Activated B cell treated with CpG ODN at 0.5 μM for 24 hours (primary cell): ENCODE results near the gene CDCA4. TPM values are rescaled to one million over a fixed set of nuclear protein-coding genes. Genes with fewer than 3 reads are reported as not detected.

Experiments used
- ATAC-seq: fragments of 200-7000 bp; cut with Tn5 transposase; one replicate; pipeline ENCODE4 v1.10.0; 2021; ENCODE audit warnings: low read depth, mild to moderate bottlenecking, moderate library complexity
- CTCF ChIA-PET: fragments of 350-600 bp; sonication (Branson Sonifier 250); formaldehyde crosslinking; loops from one replicate; lab custom pipeline; 2021; ENCODE audit warnings: antibody characterized with exemption; lab: Charles Lee
- POLR2A ChIA-PET: fragments of 350-600 bp; sonication (Branson Sonifier 250); formaldehyde crosslinking; loops from one replicate; lab custom pipeline; 2021; ENCODE audit warnings: antibody characterized with exemption; lab: Charles Lee
- DNase-seq: peaks from one replicate; pipeline ENCODE4 v3.0.0; 2022
- H3K27ac Mint-ChIP-seq: one replicate; pipeline ENCODE4 v1.8.0; 2020; ENCODE audit warnings: mixed read lengths
- H3K27me3 Mint-ChIP-seq: one replicate; pipeline ENCODE4 v1.8.0; 2021; ENCODE audit warnings: mixed read lengths
- H3K36me3 Mint-ChIP-seq: one replicate; pipeline ENCODE4 v1.8.0; 2021; ENCODE audit warnings: low read depth, mixed read lengths
- H3K4me1 Mint-ChIP-seq: one replicate; pipeline ENCODE4 v1.8.0; 2021; ENCODE audit warnings: mixed read lengths
- H3K4me3 Mint-ChIP-seq: one replicate; pipeline ENCODE4 v1.8.0; 2020; ENCODE audit warnings: mild to moderate bottlenecking, mixed read lengths
- H3K9me3 Mint-ChIP-seq: one replicate; pipeline ENCODE4 v1.8.0; 2020; ENCODE audit warnings: mixed read lengths
- intact Hi-C: fragments of 100-400 bp; cut with micrococcal nuclease; formaldehyde crosslinking; loops from one replicate; pipeline ENCODE4 v1.15.1; 2024
- total RNA-seq: library from RNA; stranded (reverse); gene quantifications from 2 replicates; pipeline ENCODE4 v1.2.3, GENCODE V29; 2022
- TF ChIP-seq, protein P1 (sequence below): fragments of 200-600 bp; IDR thresholded peaks from one replicate; pipeline ENCODE4 v1.8.0; 2022; ENCODE audit warnings: antibody characterized with exemption, mild to moderate bottlenecking

The CDCA4 gene
- total RNA-seq, 1 donor from 2014 or later, result 13.6 TPM

DNA sequence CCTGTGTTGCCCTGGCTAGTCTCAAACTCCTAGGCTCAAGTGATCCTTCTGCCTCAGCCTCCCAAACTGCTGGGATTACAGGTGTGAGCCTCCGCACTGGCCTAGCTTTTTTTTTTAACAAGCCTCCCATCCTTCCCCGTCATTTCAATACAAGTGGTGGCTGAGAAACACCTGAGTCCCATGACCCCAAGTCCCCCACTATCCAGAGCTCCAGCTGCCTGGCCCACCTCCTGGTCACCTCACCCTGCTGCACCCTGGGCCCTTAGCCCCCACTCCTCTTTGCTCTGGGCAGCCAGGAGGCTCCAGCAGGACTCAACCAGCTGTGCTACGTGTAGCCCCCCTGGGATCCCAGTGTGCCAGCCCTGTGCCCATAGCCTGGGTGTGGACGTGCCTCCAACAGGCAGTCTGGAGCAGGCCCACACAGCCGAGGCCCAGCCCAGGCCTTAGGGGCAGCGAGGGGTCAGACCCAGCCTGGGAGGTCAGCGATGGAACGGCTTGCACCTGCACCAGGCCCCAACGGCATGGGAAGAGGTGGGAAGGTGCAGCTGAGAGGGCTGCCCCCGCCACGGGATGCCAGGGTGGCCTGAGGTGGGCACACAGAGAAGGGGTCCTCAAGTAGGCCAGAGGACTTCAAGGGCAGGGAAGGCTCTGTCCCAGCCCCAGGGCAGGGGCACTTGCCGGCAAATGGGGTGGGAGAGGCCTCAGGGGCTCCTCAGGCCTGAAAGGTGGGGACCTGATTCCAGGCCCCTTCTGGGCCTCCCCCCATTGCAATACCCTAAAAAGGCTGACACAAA, 49.2 kb downstream of the CDCA4 start:
- H3K4me1 Mint-ChIP-seq, result peaks cover 23% of the 10 kb centered on the region
- ChIA-PET CTCF (interaction anchor here (5.3 kb wide), 1 partner anchor 73 kb away, joined by 71 read pairs; no protein-coding TSS in a partner anchor), POLR2A (no interaction called here)
- peaks cover 11% of the 10 kb centered on the region for H3K27me3 Mint-ChIP-seq
- H3K27ac Mint-ChIP-seq, result no peak overlapping the region
- no peak for ATAC-seq
- H3K36me3 Mint-ChIP-seq, result no peaks in the 10 kb centered on the region
- intact Hi-C loops, result no loop called here
- H3K4me3 Mint-ChIP-seq, result no peak overlapping the region
- no peaks in the 10 kb centered on the region for H3K9me3 Mint-ChIP-seq
- no peak for DNase-seq
- TF ChIP-seq, protein P1, sequence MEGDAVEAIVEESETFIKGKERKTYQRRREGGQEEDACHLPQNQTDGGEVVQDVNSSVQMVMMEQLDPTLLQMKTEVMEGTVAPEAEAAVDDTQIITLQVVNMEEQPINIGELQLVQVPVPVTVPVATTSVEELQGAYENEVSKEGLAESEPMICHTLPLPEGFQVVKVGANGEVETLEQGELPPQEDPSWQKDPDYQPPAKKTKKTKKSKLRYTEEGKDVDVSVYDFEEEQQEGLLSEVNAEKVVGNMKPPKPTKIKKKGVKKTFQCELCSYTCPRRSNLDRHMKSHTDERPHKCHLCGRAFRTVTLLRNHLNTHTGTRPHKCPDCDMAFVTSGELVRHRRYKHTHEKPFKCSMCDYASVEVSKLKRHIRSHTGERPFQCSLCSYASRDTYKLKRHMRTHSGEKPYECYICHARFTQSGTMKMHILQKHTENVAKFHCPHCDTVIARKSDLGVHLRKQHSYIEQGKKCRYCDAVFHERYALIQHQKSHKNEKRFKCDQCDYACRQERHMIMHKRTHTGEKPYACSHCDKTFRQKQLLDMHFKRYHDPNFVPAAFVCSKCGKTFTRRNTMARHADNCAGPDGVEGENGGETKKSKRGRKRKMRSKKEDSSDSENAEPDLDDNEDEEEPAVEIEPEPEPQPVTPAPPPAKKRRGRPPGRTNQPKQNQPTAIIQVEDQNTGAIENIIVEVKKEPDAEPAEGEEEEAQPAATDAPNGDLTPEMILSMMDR, result no peak

DNA sequence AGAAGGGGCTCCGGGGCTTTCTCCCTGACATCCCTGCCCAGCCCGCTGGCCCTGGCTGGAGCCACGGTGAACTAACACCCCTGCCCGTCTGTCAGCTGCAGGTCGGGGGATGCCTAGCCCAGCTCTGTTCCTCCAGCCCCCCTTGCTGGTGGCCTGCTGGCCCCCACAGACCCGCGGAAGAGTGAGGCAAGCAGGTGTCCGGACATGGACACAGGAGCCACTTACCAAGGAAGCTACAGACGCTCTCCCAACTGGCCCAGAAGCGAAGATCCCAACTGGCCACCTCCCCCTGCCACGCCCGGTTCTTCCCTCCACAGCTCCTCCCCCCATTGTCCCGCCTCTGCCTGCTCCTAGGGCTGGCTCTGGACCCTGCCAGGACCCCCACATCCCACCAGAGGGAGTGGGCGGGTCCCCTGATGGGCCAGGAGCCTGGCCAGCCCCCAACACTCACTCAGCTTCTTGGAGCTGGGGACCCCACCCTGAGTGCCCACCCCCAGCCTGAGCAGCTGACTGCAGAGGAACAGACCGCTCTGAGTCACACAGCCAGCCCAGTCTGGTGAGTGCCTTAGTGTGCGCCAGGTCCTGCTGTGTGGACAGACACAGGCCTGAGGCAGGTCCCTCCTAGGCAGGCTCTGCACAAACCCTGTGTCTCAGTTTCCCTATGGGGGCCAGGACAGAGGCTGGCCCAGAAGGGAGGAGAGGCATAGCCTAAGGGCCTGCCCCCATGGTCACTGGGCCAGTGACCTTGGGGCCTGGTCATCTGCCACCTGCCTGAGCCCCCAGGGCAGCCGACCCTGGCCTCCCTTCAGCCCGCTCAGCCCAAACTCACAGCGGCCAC, 50.4 kb downstream of the CDCA4 start:
- DNase-seq, result no peak
- Mint-ChIP-seq H3K9me3 (no peaks in the 10 kb centered on the region), H3K4me1 (peaks cover 17% of the 10 kb centered on the region), H3K4me3 (no peak overlapping the region), H3K27ac (no peak overlapping the region), H3K36me3 (no peaks in the 10 kb centered on the region), H3K27me3 (peaks cover 8% of the 10 kb centered on the region)
- TF ChIP-seq, protein P1, result no peak
- ChIA-PET POLR2A (interaction anchor here (0.5 to 0.6 kb wide), 3 partner anchors 48 to 1873 kb away, joined by 3 to 4 read pairs (median 3); no protein-coding TSS in a partner anchor), CTCF (interaction anchor here (0.7 kb wide), 1 partner anchor 75 kb away, joined by 3 read pairs; no protein-coding TSS in a partner anchor)
- ATAC-seq, result no peak
- intact Hi-C loops, result no loop called here

DNA sequence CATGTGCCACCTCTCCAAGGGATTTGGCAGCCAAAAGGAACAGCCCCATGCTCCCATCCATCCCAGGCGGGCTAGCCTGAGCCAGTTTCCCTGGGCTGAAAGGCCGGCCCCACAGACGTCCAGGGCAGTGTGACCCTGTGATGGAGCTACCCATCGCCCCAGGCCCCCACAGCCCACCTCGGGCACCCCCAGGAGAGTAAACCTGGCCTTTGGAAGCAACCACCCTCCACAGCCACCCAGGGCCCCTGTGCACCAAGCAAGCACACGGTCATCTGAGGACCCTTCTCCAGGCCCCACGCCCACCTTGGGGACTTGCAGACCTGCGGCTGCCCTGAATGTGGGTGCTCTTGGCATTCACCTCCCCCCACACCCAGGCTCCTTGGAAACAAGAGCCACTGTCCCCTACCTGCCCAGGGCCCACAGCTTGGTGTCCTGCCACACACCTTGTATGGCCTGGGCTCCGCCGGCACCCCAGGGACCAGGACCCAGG, 51.1 kb downstream of the CDCA4 start:
- intact Hi-C loops, result no loop called here
- peaks cover 17% of the 10 kb centered on the region for H3K4me1 Mint-ChIP-seq
- ATAC-seq (no peak), DNase-seq (no peak)
- no peak overlapping the region for H3K4me3 Mint-ChIP-seq
- TF ChIP-seq, protein P1, result no peak
- peaks cover 8% of the 10 kb centered on the region for H3K27me3 Mint-ChIP-seq
- CTCF ChIA-PET, result no interaction called here
- H3K36me3 Mint-ChIP-seq, result no peaks in the 10 kb centered on the region
- H3K27ac Mint-ChIP-seq, result no peak overlapping the region
- no peaks in the 10 kb centered on the region for H3K9me3 Mint-ChIP-seq
- POLR2A ChIA-PET, result interaction anchor here (0.5 to 0.6 kb wide), 3 partner anchors 48 to 1874 kb away, joined by 3 to 4 read pairs (median 3); no protein-coding TSS in a partner anchor

DNA sequence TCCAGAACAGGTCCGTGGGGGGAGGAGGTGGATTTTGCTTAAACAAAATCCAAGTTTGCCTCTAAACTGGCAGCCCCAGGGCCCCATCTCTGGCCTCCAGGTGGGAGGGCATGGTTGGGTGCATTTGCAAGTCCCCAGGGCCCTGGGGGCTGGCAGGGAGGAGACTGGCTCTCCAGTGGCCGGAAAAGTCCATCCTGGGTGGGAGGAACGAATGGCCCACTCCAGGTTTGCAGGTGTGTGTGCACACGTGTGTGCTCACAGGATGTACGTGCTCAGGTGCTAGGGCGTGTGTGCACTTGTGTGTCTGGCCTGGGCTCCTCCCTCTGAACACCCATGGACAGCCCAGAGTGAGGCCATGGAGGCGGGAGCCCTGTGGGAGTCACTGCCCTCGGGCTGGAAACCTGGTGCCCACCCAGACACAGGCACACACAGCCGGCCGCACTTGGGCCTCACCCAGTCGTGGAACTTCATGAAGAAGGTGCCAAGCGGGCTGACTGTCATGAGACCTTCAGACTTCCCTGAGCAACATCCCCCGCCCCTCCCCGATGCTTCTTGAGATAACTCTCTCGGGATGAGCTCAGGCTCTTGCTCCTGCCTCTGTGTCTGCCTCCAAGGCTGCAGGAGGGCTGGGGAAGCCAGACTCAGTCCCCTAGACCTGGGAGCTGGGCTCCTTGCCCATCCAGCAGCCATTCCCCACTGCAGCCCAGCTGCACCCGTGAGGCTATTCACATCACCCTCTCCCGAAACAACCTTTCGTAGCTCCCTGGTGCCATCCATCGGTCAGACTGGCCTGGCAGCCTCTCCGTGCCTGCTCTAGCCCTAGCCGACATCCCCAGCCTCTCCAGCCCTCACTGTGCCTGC, 52.1 kb downstream of the CDCA4 start:
- TF ChIP-seq, protein P1, result no peak
- Mint-ChIP-seq H3K36me3 (no peaks in the 10 kb centered on the region), H3K9me3 (no peaks in the 10 kb centered on the region), H3K27me3 (peaks cover 4% of the 10 kb centered on the region), H3K4me3 (no peak overlapping the region), H3K27ac (no peak overlapping the region), H3K4me1 (peaks cover 17% of the 10 kb centered on the region)
- no peak for ATAC-seq
- intact Hi-C loops, result no loop called here
- ChIA-PET CTCF (no interaction called here), POLR2A (interaction anchor here (1.0 kb wide), 1 partner anchor 16 kb away, joined by 3 read pairs; no protein-coding TSS in a partner anchor)
- DNase-seq, result no peak
